Measurements from ENCODE around the gene WASHC4.
"Not testable (repeated sequence)": the region's sequence is repeated elsewhere in the genome, so short reads cannot be mapped to it uniquely, and the experiment has no call there.

Gene WASHC4

DNA sequence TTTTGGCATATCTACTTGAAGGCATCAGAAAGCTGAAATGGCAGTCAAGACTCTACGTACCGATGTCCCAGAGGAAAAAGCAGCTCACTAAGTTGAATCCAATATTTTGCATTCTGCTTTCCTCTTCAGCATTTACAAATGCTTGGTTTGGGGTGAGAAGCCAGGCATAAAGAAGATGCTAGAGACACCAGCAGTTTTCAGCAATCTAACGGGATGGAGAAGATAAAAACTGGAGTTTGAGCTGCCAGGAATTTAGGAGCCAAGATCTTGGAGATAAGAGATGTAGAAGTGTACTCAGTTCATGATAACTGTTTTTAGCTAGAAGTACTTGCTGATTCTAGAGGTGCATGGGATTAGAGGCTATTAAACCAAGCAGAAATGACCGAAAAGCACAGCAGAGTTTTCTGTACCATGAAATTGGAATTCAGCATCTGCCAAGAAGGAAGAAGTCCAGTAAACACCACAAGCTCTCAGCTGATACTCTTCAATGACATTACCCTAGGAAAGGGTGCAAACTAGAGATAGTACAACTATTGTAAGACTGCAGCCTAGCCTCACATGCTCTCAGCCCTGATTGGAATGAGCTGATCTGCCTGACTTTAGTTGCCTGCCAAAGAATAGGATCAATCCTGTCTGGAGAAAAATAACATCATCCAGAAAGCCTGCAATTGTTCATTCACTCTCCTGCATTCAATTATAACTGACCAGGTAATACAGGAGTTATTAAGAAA is 15.9 kb upstream of the WASHC4 start:
- no peak for DNase-seq

DNA sequence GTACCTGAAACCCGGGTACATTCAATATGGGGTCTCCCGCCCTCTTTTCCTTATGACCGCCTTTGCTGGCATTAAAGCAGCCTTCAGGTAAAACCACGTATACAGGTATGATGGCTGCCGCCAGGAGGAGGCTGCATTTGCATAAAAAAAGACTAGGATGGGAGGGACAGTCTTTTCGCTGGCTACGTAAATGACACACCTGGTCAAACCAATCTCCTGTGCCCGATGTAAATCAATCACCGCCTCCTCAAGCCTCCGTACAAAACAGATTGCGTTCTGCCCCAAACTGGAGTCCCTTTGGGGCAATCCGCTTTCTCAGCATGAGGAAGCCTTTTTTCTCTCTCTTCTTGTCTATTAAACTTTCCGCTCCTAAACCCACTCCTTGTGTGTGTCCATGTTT is 15.2 kb upstream of the WASHC4 start:
- DNase-seq = no peak

DNA sequence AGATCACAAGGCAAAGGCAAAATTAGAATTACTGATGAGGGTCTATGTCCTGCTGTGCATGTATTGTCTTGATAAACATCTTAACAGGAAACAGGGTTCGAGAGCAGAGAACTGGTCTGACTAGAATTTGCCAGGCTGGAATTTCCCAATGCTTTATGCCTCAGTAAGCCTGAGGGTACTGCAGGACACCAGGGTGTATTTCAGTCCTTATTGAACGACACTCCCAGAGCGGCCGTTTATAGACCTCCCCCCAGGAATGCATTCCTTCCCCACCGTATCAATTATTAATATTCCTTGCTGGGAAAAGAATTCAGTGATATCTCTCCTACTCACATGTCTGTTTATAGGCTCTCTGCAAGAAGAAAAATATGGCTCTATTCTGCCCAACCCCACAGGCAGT is 12.2 kb upstream of the WASHC4 start:
- DNase-seq = not testable (repeated sequence)

DNA sequence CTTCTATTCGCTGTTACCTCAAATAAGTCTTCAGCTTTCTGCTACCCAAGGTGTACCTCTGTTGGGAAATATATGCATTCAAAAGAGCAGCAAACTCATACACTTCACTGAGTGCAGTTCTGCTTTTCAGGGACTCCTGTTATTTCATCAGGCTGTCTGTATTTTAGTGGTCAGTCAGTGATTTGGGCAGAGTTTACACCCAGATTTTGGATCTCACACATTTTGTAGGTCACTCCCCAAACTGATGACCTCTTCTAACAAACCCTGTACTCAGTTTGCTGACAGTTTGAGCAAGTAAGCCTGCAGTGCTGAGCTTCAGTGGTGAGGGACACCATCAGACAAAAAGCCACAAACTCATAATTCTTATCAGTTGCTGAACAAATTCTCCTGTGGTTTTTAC is 8.2 kb upstream of the WASHC4 start:
- DNase-seq = no peak

GRCh38 chr12:105100207-105100985 is 7.1 kb upstream of the WASHC4 start:
- no peak for DNase-seq

GRCh38 chr12:105100998-105101397 is 6.5 kb upstream of the WASHC4 start:
- no peak for DNase-seq

DNA sequence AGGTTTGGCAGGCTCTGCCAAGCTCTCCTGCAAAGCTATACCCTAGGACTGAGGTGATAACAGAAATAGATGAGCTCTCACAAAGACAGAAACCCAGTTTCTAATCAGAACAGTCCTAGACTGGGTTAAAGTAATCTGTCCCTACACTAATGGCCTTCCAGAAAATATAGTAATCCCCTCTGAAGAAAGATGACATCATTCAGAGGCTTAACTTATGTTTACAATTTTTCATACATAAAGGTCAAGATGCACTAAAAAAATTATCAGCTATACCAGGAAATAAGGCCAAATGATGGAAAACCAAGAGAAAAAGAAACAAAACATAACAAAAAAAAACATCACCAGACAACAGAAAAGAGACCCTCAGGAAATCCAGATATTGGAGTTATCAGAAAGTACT is 4.9 kb upstream of the WASHC4 start:
- DNase-seq = no peak

DNA sequence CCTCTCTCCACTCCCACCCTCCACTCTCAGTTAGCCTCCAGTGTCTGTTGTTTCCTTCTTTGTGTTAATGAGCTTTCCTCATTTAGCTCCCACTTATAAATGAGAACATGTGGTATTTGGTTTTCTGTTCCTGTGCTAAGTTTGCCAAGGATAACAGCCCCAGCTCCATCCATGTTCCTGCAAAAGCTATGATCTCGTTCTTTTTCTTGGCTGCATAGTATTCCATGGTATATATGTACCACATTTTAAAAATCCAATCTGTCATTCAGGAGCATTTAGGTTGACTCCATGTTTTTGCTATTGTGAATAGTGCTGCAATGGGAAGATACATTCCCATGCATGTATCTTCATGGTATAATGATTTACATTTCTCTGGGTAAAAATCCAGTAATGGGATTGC is 2.8 kb upstream of the WASHC4 start:
- DNase-seq = no peak

- DNase-seq = no peak
Measured at GRCh38 chr12:105106621-105107020, 910 bp upstream of the WASHC4 start.

DNA sequence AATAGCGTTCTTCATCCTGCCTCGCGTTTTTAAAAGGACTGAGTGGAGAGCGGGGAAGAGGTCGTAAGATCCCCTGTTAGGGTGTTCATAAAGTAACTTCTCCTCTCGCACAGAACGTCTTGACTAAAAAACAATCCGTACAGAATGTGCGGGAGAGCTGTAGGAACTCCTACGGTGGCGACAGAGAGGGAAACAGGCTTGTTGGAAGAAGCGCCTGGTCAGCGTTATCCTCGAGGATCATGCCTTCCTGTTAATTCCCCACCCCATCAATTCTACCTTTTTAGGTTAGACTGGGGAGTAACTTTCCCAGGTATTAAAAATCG is 399 bp upstream of the WASHC4 start:
- DNase-seq = no peak

DNA sequence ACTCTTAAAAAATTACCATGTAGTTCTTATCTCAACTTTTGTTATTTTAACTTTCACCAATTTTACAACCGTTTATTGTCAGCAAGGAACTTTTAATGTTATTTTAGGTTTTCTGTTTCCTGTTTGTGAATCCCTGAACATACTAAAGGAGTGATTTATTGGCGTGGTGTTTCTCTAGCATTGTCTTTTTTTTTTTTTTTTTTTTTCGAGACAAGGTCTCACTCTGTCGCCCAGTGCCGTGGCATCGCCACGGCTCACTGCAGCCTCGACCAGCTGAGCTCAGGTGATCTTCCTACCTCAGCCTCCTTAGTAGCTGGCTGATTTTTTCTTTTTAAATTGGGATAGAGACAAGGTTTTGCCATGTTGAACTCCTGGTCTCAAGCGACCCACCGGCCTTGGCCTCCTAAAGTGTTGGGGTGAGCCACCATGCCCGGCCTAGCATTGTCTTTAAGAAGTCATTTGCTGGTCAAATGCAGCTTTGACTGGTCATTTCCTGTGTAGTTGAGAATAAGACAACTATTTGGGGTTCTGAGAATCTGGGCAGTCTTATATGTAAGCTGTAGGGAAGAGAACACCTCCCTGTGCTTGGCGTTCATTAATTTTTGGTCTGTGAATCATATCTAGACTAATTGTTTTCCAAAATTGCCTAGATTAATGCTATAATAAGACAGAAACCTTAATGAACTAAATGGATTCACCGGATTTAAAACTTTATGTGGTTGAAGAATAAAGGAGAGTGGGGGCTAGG is 2.1 kb downstream of the WASHC4 start:
- no peak for DNase-seq

- DNase-seq = no peak
Measured at GRCh38 chr12:105110851-105111250, 3.3 kb downstream of the WASHC4 start.

- DNase-seq = no peak
Measured at GRCh38 chr12:105113094-105113493, 5.6 kb downstream of the WASHC4 start.

DNA sequence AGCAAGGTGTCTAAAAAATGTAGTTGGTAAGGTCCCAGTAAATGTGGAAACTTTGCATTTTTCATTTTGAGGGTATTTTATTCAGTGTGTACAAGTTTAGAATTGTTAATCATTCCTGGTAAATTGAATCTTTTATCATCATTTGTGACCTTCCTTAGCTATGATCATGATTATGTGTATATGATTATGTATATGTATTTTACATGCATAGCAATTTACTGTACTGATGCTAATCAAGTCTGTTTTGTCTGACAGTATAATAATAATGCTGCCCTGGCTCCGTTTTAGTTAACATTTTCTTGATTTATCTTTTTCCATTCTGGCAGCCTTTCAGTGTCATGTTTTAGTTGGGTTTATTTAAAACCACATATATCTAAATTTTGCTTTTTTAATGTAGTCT is 9.4 kb downstream of the WASHC4 start:
- DNase-seq = no peak

DNA sequence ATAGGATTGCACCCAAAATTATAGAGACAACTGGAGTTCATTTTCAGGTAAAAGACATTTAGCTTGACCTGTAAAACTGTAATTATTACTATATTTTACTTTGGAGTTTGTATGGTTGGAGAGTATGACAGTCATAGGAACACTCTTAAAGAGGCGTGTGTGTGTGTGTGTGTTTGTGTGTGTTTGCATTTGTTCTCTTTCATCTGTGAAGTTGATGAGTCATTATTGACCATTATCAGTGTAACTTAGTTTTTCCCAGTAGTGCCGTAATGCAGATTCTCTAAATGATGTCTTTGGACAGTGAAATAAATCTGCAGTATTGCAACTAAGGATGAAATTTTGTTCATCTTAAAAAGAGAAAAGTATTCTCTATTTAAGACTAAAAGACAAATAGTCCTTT is 13.0 kb downstream of the WASHC4 start:
- no peak for DNase-seq

DNA sequence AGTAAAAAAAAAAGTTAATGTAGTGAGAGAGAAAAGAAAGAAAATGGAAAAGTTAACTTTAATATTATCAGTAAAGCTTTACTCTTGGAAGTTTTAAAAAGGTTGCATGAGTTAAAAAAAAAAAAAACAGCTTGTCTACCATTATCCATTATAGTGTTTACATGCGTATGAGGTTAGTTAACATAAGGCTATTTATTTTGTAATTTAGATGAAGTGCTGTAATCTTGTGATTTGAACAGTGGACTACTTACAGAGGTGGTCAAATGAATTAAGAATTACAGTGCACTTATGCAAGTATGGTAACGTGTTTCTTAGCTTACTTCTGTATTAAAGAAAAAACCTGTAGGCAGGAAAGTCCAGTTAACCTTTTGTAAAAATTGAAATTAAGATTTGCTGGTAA is 30.7 kb downstream of the WASHC4 start:
- DNase-seq = no peak

DNA sequence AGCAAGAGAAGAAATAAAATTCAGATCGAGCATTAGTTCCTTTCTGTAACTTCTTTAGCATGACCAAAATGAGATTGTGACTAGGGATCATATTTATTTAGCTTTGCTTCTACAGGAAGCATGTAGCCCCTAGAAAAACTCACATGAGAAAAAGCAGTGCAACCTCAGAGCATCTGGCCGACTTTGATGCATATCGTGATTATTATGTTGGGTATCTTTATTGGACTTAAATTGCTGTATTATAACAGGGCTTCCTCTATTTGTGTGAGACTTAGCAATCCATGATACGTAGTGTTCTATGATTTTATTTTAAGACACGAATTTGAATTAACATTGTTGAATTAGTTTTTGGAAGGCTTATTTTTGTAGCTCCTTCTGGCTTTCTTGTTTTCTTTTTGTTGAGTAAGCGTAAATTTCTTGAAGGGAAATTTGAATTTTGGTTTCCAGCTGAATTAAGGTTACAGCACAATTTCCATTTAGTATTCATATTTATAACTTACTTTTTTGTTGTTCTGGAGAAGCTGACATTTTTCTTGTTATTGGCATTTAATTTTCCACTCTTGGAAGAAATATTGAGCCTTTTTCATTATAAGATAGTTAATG is 33.9 kb downstream of the WASHC4 start:
- DNase-seq = no peak

DNA sequence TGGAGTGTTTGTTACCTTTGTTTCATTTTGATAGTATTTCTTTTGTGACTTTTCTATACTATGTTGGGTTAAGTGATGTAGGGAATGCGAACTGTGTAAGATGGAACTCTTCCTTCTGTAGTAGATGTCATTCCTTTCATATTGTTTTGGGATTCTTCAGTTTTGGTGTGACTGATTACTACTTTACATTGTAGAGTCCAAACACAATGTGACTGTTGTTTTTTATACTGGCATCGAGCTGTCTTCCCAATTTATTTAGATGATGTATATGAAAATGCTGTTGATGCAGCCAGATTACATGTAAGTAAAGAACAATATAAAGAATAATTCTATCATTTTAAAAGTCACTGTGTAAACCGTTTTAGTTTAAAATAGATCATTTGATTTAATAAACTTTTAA is 34.7 kb downstream of the WASHC4 start:
- DNase-seq = no peak

DNA sequence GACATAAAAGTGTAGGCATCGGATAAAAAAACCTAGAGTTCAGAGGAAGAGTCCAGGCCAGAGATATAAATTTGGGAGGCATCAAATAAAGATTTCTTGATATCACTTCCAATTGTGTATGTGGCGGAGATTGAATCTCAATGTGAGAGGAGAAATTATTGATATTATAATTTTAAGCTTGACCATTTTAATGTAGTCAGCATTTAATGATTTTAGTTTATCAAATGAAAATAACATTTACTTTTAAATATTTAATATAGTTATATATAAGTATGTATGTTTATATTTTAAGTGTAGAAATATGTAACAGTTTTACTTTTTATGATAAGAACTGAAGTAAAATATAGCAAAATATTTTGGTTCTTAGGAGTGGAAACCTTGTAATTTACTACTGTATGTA is 48.7 kb downstream of the WASHC4 start:
- no peak for DNase-seq

DNA sequence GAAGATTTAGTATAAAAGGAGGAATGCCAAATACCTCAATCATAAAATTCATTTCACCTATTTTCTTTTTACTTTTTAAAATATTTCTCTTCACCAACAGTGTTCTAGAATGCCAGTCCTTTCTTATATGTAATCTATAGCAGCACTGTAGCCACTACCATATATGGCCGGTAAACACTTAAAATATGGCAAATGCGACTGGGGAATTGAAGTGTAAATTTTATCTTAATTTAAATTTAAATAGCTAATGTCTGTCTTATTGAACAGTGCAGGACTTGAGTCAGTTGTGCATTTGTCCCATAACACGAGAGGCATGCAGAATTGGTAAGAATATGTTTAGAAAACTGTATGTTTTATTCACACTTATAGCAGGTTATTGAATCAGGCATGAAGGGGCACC is 50.1 kb downstream of the WASHC4 start:
- DNase-seq = no peak

DNA sequence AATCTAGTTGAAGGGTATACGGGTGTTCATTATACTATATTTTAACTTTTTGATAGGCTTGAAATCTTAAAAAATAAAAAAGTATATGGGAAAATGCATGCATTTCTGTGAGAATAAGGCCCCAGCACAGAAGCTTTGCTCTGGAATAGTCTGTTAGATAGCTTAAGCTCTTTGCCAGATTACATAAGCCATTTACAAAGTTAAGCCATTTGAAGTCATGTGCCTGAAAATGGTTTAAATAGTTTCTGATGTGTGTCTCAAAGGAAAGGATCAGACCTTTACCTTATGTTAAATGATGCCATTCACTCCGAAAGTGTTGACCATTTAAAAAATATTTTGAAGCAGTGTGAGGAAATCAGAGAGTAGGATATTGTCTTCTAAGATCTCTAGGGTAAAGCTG is 51.3 kb downstream of the WASHC4 start:
- no peak for DNase-seq

DNA sequence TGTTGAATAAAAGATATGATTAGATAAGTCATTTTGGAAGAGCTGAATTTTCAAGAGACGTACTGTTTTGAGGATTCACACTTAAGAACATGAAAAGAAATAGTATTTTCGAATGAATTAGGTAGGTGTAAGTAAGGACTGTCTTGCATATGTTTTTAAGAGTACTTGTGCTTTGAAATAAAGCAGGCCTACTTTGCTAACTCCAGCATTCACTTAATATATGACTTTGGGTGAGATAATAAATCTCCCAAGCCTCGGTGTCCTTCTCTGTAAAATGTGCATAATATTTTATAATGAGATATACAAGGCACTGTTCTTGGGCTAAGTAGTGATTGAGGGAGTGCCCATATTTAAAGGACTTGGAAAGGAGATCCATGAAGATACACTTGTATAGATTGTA is 54.6 kb downstream of the WASHC4 start:
- DNase-seq = no peak

DNA sequence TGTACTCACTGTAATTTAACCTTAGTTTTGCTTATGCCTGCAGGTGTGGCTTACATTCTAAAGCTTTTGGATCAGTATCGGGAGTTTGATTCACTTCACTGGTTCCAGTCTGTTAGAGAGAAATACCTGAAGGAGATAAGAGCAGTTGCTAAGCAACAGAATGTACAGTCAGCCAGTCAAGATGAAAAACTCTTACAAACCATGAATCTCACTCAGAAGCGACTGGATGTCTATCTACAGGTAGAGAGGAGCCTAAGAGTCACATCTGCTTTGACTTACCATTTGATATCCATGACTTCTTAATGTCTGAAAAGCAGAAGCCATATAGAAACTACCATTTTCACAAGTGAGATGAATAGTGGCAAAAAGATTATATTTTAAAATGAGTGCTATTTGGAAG is 56.5 kb downstream of the WASHC4 start:
- DNase-seq = no peak

- DNase-seq = no peak
Measured at GRCh38 chr12:105166736-105167135, 59.2 kb downstream of the WASHC4 start.

Measured in T-helper 9 cell (primary cell).